Measurements from ENCODE around the gene OPRD1. TPM values are rescaled to one million over a fixed set of nuclear protein-coding genes. Genes with fewer than 3 reads are reported as not detected.

Gene OPRD1
- total and polyA plus RNA-seq, 2 of the 4 experiments (the other 2 are of a cell fraction), result under 0.01 TPM; not detected in 1

DNA sequence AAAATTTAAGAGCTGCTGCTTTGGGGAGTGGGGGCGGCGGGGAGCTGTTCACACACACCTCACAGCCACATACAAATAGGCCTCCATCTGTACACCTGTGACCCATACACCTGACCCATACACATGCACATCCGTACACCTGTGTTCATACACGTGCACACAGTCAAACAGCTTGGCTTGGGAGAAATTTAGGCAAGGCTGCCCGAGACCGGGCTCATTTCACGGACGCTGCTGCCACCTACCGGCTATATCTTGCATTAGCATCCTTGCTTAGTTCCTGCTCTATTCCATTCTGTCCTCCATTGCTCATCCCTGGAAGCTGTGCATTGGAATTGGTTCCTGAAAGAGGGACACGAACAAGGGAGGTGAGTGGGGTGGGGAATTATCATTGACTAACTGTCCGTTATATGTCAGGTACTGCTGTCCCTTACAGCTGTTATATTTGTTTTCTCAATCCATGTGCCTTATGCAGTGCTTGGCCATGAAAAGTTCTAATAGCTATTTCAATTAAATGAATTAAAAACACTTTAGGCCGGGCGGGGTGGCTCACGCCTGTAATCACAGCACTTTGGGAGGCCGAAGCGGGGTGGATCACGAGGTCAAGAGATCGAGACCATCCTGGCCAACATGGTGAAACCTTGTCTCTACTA lies 65.3 kb downstream of the OPRD1 start:
- dilution Hi-C loops (cut with HindIII; ENCODE audit: low sequenced_read_pairs, unreplicated experiment) (no loop called here), intact Hi-C loops (cut with micrococcal nuclease) (loop anchor here (1.0 to 5.0 kb wide), 4 partner anchors 92 to 360 kb away; partner anchors contain the start of gene YTHDF2), in situ Hi-C loops (cut with MboI; ENCODE audit: low sequenced_read_pairs) (loop anchor here (5.0 kb wide), 1 partner anchor 225 kb away; no protein-coding TSS in a partner anchor)
- Histone ChIP-seq H2AFZ (replicated peaks; ENCODE audit: low read length, poor library complexity) (peak overlapping the region; percentile 64), H4K20me1 (ENCODE audit: insufficient read depth, low read length) (no peaks in the 10 kb centered on the region), H3K14ac (replicated peaks; ENCODE audit: low read depth, low read length) (no peak overlapping the region), H3K9me3 (ENCODE audit: control insufficient read depth, insufficient read depth, low read length) (no peaks in the 10 kb centered on the region), H2BK15ac (ENCODE audit: low read depth, low read length) (no peak overlapping the region), H2BK20ac (ENCODE audit: low read depth, low read length) (no peak overlapping the region), H4K8ac (ENCODE audit: low read depth in 2 of 2, low read length in 2 of 2) (no peak overlapping the region), H2BK120ac (ENCODE audit: low read depth, low read length) (no peak overlapping the region), H3K4me1 (ENCODE audit: control insufficient read depth, insufficient read depth, low read length) (no peaks in the 10 kb centered on the region), H3K4ac (ENCODE audit: low read depth, low read length) (no peak overlapping the region), H2AK9ac (replicated peaks; ENCODE audit: low read depth, low read length, poor library complexity) (no peak overlapping the region), H3K18ac (ENCODE audit: low read depth, low read length) (no peak overlapping the region), H3K79me1 (ENCODE audit: low read depth in 1 of 2, low read length in 2 of 2) (no peaks in the 10 kb centered on the region), H3K27me3 (ENCODE audit: control insufficient read depth, insufficient read depth, low read length) (peaks cover 3% of the 10 kb centered on the region; the same call in 1 of the 2 replicates), H3K9me1 (ENCODE audit: insufficient read depth, low read length) (no peaks in the 10 kb centered on the region), H4K5ac (ENCODE audit: low read depth, low read length) (no peak overlapping the region), H3K36me3 (ENCODE audit: control insufficient read depth, insufficient read depth, low read length) (no peaks in the 10 kb centered on the region), H3K9ac (ENCODE audit: low read depth, low read length) (no peak overlapping the region), H2BK5ac (ENCODE audit: low read depth, low read length, poor library complexity, severe bottlenecking) (no peak overlapping the region), H3K27ac (ENCODE audit: insufficient read depth, low read length) (no peak overlapping the region), H3K4me3 (ENCODE audit: insufficient read depth, low read depth, low read length) (no peak overlapping the region), H2AK5ac (ENCODE audit: low read depth, low read length) (no peak overlapping the region), H4K91ac (ENCODE audit: insufficient read depth, low read depth, low read length) (no peak overlapping the region), H3K4me2 (ENCODE audit: low read depth, low read length) (no peak overlapping the region), H3K56ac (ENCODE audit: extremely low read depth, insufficient read depth, low read length) (no peak overlapping the region), H3K23ac (ENCODE audit: low read depth, low read length) (no peak overlapping the region)
- BruUV-seq (replicated peaks), result no TSS peak
- ATAC-seq (ENCODE audit: low read depth) (peak; percentile 90), DNase-seq (peak; percentile 64)
- ChIA-PET CTCF (interaction anchor here (0.6 to 5.2 kb wide), 30 partner anchors 8 to 732 kb away, joined by 3 to 68 read pairs (median 4); partner anchors contain the start of genes RNU11 and TAF12), POLR2A (ENCODE audit: unreplicated experiment) (interaction anchor here (0.5 to 1.3 kb wide), 3 partner anchors 13 to 234 kb away, joined by 3 to 18 read pairs (median 6); partner anchors contain the start of genes RNU11 and TAF12)
- 40% methylated on average over 1 of the region's 18 CpGs; no CpG with 5 or more reads in 1 of the 2 experiments for WGBS, 2 experiments (ENCODE audit: extremely low coverage in 2 of 2, insufficient read length in 1 of 2)
- TF ChIP-seq RCOR1 (IDR thresholded peaks at IDR 0.05; ENCODE audit: insufficient replicate concordance, low read length) (no peak), RAD21 (IDR thresholded peaks at IDR 0.05; ENCODE audit: low read length) (peak; percentile 98), BHLHE40 (IDR thresholded peaks at IDR 0.05; ENCODE audit: low read depth, low read length) (peak; percentile 80), MXI1 (IDR thresholded peaks at IDR 0.05; ENCODE audit: borderline replicate concordance, low read depth, low read length) (no peak), CEBPB (IDR thresholded peaks at IDR 0.05; ENCODE audit: low read depth, low read length) (no peak; the same call in 1 of the 2 replicates), MAFK (IDR thresholded peaks at IDR 0.05; ENCODE audit: low read depth, low read length) (no peak), SMC3 (IDR thresholded peaks at IDR 0.05; ENCODE audit: low read depth, low read length) (peak; percentile 89), RFX5 (IDR thresholded peaks at IDR 0.05; ENCODE audit: low read depth, low read length) (no peak), MAZ (IDR thresholded peaks at IDR 0.05; ENCODE audit: borderline replicate concordance, low read depth, low read length) (no peak), USF2 (IDR thresholded peaks at IDR 0.05; ENCODE audit: low read depth, low read length) (no peak), POLR2A (IDR thresholded peaks at IDR 0.05; ENCODE audit: low read depth, low read length) (peak; percentile 25; the same call in 1 of the 2 replicates)
- TF ChIP-seq, protein P1, sequence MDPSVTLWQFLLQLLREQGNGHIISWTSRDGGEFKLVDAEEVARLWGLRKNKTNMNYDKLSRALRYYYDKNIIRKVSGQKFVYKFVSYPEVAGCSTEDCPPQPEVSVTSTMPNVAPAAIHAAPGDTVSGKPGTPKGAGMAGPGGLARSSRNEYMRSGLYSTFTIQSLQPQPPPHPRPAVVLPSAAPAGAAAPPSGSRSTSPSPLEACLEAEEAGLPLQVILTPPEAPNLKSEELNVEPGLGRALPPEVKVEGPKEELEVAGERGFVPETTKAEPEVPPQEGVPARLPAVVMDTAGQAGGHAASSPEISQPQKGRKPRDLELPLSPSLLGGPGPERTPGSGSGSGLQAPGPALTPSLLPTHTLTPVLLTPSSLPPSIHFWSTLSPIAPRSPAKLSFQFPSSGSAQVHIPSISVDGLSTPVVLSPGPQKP (IDR thresholded peaks at IDR 0.05; ENCODE audit: borderline replicate concordance, low read depth, low read length), result no peak
- TF ChIP-seq, protein P2, sequence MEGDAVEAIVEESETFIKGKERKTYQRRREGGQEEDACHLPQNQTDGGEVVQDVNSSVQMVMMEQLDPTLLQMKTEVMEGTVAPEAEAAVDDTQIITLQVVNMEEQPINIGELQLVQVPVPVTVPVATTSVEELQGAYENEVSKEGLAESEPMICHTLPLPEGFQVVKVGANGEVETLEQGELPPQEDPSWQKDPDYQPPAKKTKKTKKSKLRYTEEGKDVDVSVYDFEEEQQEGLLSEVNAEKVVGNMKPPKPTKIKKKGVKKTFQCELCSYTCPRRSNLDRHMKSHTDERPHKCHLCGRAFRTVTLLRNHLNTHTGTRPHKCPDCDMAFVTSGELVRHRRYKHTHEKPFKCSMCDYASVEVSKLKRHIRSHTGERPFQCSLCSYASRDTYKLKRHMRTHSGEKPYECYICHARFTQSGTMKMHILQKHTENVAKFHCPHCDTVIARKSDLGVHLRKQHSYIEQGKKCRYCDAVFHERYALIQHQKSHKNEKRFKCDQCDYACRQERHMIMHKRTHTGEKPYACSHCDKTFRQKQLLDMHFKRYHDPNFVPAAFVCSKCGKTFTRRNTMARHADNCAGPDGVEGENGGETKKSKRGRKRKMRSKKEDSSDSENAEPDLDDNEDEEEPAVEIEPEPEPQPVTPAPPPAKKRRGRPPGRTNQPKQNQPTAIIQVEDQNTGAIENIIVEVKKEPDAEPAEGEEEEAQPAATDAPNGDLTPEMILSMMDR (conservative IDR thresholded peaks at IDR 0.05; ENCODE audit: low read depth, low read length), result peak; percentile 97
